PC-3 (cell line): ENCODE results near the gene ZNF432. TPM values are rescaled to one million over a fixed set of nuclear protein-coding genes. Genes with fewer than 3 reads are reported as not detected.
A peak's percentile ranks its signal among the peaks of the same experiment; 100 is the strongest.

ENCODE experiments used
- ATAC-seq: fragments of 200-7000 bp; cut with Tn5 transposase; 2 replicates; pipeline ENCODE4 v1.9.1; 2020; ENCODE audit warnings: mild to moderate bottlenecking, moderate library complexity
- BruUV-seq: library from RNA; stranded (reverse); fragments of 400-500 nt; replicated peaks from 2 replicates; lab custom pipeline; 2021; lab: Mats Ljungman, UMichigan
- CTCF ChIA-PET: fragments of 300-600 bp; sonication (Branson Sonifier 250); formaldehyde crosslinking; loops from one replicate; lab custom pipeline; 2022; ENCODE audit warnings: antibody characterized with exemption; lab: Charles Lee
- POLR2A ChIA-PET: fragments of 300-600 bp; sonication (Branson Sonifier 250); formaldehyde crosslinking; loops from one replicate; lab custom pipeline; 2022; ENCODE audit warnings: antibody characterized with exemption; ENCODE audit not compliant: unreplicated experiment; lab: Charles Lee
- DNase-seq: peaks from one replicate; pipeline ENCODE4 v3.0.0-alpha.2; 2015
- H2AFZ ChIP-seq: fragments of 300-600 bp; sonication (generic); 2 replicates; pipeline ENCODE4 v1.6.0; 2016; ENCODE audit warnings: antibody characterized with exemption, low read length
- H3F3A ChIP-seq: fragments of 300-600 bp; sonication (generic); one replicate; pipeline ENCODE4 v1.6.0; 2017; ENCODE audit warnings: antibody characterized with exemption, low read length, control low read depth, mild to moderate bottlenecking; ENCODE audit not compliant: unreplicated experiment
- H3K27ac ChIP-seq: fragments of 300-600 bp; sonication (generic); 2 replicates; pipeline ENCODE4 v1.5.1; 2016; ENCODE audit warnings: mild to moderate bottlenecking, low read length
- H3K27me3 ChIP-seq: fragments of 300-600 bp; sonication (generic); 2 replicates; pipeline ENCODE4 v1.6.1; 2016; ENCODE audit warnings: low read length, mixed read lengths
- H3K36me3 ChIP-seq: fragments of 300-600 bp; sonication (generic); 2 replicates; pipeline ENCODE4 v1.6.1; 2016; ENCODE audit warnings: low read depth, mixed run types, low read length, mixed read lengths
- H3K4me1 ChIP-seq: fragments of 300-600 bp; sonication (generic); 2 replicates; pipeline ENCODE4 v1.5.1; 2016; ENCODE audit warnings: low read length; ENCODE audit not compliant: insufficient read depth
- H3K4me2 ChIP-seq: fragments of 300-600 bp; sonication (generic); 2 replicates; pipeline ENCODE4 v1.6.0; 2016; ENCODE audit warnings: low read length
- H3K4me3 ChIP-seq: fragments of 300-600 bp; sonication (generic); 2 replicates; pipeline ENCODE4 v1.5.1; 2016; ENCODE audit warnings: mild to moderate bottlenecking, low read length, mixed read lengths
- H3K79me2 ChIP-seq: fragments of 300-600 bp; sonication (generic); 2 replicates; pipeline ENCODE4 v1.6.1; 2017; ENCODE audit warnings: low read length, mixed read lengths
- H3K9ac ChIP-seq: fragments of 300-600 bp; sonication (generic); 2 replicates; pipeline ENCODE4 v1.6.0; 2016; ENCODE audit warnings: mild to moderate bottlenecking, low read length
- H3K9me2 ChIP-seq: fragments of 300-600 bp; sonication (generic); replicated peaks from 2 replicates; pipeline ENCODE4 v1.6.1; 2016; ENCODE audit warnings: mixed run types, low read length, mixed read lengths
- H3K9me3 ChIP-seq: fragments of 300-600 bp; sonication (generic); 2 replicates; pipeline ENCODE4 v1.6.1; 2016; ENCODE audit warnings: low read length, mixed read lengths
- H4K20me1 ChIP-seq: fragments of 300-600 bp; sonication (generic); 2 replicates; pipeline ENCODE4 v1.6.1; 2016; ENCODE audit warnings: low read length, mixed read lengths
- EZH2 ChIP-seq: fragments of 300-600 bp; sonication (generic); IDR thresholded peaks from one replicate; pipeline ENCODE4 v1.6.1; 2017; ENCODE audit warnings: antibody characterized with exemption, mild to moderate bottlenecking, low read length; ENCODE audit not compliant: unreplicated experiment
- EZH2phosphoT487 ChIP-seq: fragments of 300-600 bp; sonication (generic); IDR thresholded peaks from 2 replicates; pipeline ENCODE4 v1.6.1; 2018; ENCODE audit warnings: mild to moderate bottlenecking, antibody characterized with exemption, low read length, borderline replicate concordance
- intact Hi-C: fragments of 100-400 bp; cut with micrococcal nuclease; formaldehyde crosslinking; loops from 2 replicates; pipeline ENCODE4 v1.9.0; 2023
- total RNA-seq: library from RNA; depleted of rRNA; stranded (reverse); fragments of >200 nt; gene quantifications from 2 replicates; pipeline ENCODE4 v1.2.3, GENCODE V29; 2014
- TF ChIP-seq, protein P1 (sequence below): fragments of 300-600 bp; sonication (generic); conservative IDR thresholded peaks from 2 replicates; pipeline ENCODE4 v1.5.1; 2017; ENCODE audit warnings: antibody characterized with exemption, low read depth, mild to moderate bottlenecking, low read length

Gene ZNF432
- total RNA-seq, 1 experiment from 2014 or later = 6.4 TPM

DNA sequence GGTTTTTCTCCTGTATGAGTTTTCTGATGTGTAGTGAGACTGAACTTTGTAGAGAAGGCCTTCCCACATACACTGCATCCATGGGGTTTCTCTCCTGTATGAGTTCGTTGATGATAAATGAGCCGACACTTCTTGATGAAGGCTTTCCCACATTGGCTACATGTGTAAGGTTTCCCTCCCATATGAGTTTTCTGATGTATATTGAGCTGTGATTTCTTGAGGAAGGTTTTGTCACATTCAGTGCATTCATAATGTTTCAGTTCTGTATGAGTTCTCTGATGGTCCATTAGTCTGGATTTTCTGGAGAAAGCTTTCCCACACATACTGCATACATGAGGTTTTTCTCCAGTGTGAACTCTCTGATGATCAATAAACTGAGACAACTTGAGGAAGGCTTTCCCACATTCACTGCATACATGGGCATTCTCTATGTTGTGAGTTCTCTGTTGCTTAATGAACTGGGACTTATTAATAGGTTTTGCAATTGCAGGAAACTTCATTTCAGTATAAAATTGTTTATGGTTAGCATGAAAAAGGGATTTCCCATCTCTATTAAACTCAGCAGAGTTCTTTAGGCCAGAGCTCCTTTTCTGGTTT is 54.5 kb downstream of the ZNF432 start:
- ChIA-PET POLR2A (no interaction called here), CTCF (no interaction called here)
- DNase-seq (no peak), ATAC-seq (no peak)
- H3K79me2 ChIP-seq = no peaks in the 10 kb centered on the region
- BruUV-seq = TSS peak; percentile 11
- peaks cover 90% of the 10 kb centered on the region for H3K9me3 ChIP-seq
- H3K4me1 ChIP-seq = no peaks in the 10 kb centered on the region
- H3K9ac ChIP-seq = no peak overlapping the region
- H3K4me3 ChIP-seq = peak overlapping the region; percentile 5; the same call in 1 of the 2 replicates
- TF ChIP-seq EZH2 = no peak
- TF ChIP-seq, protein P1, sequence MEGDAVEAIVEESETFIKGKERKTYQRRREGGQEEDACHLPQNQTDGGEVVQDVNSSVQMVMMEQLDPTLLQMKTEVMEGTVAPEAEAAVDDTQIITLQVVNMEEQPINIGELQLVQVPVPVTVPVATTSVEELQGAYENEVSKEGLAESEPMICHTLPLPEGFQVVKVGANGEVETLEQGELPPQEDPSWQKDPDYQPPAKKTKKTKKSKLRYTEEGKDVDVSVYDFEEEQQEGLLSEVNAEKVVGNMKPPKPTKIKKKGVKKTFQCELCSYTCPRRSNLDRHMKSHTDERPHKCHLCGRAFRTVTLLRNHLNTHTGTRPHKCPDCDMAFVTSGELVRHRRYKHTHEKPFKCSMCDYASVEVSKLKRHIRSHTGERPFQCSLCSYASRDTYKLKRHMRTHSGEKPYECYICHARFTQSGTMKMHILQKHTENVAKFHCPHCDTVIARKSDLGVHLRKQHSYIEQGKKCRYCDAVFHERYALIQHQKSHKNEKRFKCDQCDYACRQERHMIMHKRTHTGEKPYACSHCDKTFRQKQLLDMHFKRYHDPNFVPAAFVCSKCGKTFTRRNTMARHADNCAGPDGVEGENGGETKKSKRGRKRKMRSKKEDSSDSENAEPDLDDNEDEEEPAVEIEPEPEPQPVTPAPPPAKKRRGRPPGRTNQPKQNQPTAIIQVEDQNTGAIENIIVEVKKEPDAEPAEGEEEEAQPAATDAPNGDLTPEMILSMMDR = no peak
- intact Hi-C loops = no loop called here
- no peak overlapping the region for H2AFZ ChIP-seq
- H3K9me2 ChIP-seq = no peaks in the 10 kb centered on the region
- H3K27ac ChIP-seq = no peak overlapping the region
- H3K36me3 ChIP-seq = peaks cover 83% of the 10 kb centered on the region
- no peaks in the 10 kb centered on the region for H3K27me3 ChIP-seq
- H4K20me1 ChIP-seq = no peaks in the 10 kb centered on the region
- no peaks in the 10 kb centered on the region for H3F3A ChIP-seq
- no peak overlapping the region for H3K4me2 ChIP-seq

- Histone ChIP-seq H2AFZ (no peak overlapping the region), H4K20me1 (no peaks in the 10 kb centered on the region), H3K9me3 (peaks cover 90% of the 10 kb centered on the region), H3K27me3 (no peaks in the 10 kb centered on the region), H3K27ac (no peak overlapping the region), H3K79me2 (no peaks in the 10 kb centered on the region), H3K9me2 (no peaks in the 10 kb centered on the region), H3K9ac (no peak overlapping the region), H3K4me3 (no peak overlapping the region; the same call in 1 of the 2 replicates), H3K4me1 (no peaks in the 10 kb centered on the region), H3K36me3 (peaks cover 80% of the 10 kb centered on the region), H3K4me2 (no peak overlapping the region), H3F3A (no peaks in the 10 kb centered on the region)
- DNase-seq (no peak), ATAC-seq (no peak)
- TF ChIP-seq, protein P1 = no peak
- TF ChIP-seq EZH2 (no peak), EZH2phosphoT487 (no peak)
- intact Hi-C loops = no loop called here
- BruUV-seq = no TSS peak
- CTCF ChIA-PET = no interaction called here
- POLR2A ChIA-PET = no interaction called here
Observed at GRCh38 chr19:51993422-51993821, 55.2 kb downstream of the ZNF432 start.
